ENCODE data around the gene WDPCP.

DNA sequence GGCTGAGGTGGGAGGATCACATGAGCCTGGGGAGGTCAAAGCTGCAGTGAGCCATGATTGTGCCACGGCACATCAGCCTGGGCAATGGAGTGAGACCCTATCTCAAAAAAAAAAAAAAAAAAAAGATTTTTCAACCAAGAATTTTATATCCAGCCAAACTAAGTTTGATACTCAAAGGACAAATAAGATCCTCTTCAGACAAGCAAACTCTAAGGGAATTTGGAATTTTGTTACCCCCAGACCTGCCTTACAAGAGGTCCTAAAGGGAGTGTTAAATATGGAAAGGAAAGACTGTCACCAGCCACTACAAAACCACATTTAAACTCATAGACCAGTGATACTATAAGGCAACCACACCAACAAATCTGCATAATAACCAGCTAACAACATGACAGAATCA, 67.5 kb downstream of the WDPCP start:
- TF ChIP-seq, protein P1, sequence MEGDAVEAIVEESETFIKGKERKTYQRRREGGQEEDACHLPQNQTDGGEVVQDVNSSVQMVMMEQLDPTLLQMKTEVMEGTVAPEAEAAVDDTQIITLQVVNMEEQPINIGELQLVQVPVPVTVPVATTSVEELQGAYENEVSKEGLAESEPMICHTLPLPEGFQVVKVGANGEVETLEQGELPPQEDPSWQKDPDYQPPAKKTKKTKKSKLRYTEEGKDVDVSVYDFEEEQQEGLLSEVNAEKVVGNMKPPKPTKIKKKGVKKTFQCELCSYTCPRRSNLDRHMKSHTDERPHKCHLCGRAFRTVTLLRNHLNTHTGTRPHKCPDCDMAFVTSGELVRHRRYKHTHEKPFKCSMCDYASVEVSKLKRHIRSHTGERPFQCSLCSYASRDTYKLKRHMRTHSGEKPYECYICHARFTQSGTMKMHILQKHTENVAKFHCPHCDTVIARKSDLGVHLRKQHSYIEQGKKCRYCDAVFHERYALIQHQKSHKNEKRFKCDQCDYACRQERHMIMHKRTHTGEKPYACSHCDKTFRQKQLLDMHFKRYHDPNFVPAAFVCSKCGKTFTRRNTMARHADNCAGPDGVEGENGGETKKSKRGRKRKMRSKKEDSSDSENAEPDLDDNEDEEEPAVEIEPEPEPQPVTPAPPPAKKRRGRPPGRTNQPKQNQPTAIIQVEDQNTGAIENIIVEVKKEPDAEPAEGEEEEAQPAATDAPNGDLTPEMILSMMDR (IDR thresholded peaks at IDR 0.05 in 2 of 3, conservative IDR thresholded peaks at IDR 0.05 in 1 of 3; ENCODE audit: control insufficient read depth in 2 of 3, extremely low read depth in 1 of 3, insufficient read depth in 1 of 3, low read depth in 3 of 3, low read length in 3 of 3): no peak
- TF ChIP-seq, protein P2, sequence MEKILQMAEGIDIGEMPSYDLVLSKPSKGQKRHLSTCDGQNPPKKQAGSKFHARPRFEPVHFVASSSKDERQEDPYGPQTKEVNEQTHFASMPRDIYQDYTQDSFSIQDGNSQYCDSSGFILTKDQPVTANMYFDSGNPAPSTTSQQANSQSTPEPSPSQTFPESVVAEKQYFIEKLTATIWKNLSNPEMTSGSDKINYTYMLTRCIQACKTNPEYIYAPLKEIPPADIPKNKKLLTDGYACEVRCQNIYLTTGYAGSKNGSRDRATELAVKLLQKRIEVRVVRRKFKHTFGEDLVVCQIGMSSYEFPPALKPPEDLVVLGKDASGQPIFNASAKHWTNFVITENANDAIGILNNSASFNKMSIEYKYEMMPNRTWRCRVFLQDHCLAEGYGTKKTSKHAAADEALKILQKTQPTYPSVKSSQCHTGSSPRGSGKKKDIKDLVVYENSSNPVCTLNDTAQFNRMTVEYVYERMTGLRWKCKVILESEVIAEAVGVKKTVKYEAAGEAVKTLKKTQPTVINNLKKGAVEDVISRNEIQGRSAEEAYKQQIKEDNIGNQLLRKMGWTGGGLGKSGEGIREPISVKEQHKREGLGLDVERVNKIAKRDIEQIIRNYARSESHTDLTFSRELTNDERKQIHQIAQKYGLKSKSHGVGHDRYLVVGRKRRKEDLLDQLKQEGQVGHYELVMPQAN (conservative IDR thresholded peaks at IDR 0.05): no peak
- TF ChIP-seq YY1 (IDR thresholded peaks at IDR 0.05; ENCODE audit: low read depth, low read length): no peak
- TF ChIP-seq ESRRA (IDR thresholded peaks at IDR 0.05; ENCODE audit: low read length): no peak
- TF ChIP-seq POLR2AphosphoS5 (IDR thresholded peaks at IDR 0.05; ENCODE audit: low read length): no peak
- no peak for TF ChIP-seq EZH2 (IDR thresholded peaks at IDR 0.05; ENCODE audit: borderline replicate concordance, control insufficient read depth, low read depth, low read length)
- no peak for TF ChIP-seq SREBF1 (IDR thresholded peaks at IDR 0.05; ENCODE audit: low read length)
- no peak for TF ChIP-seq POLR2A (IDR thresholded peaks at IDR 0.05; ENCODE audit: low read depth, low read length)
- no peak for TF ChIP-seq ATF7 (IDR thresholded peaks at IDR 0.05; ENCODE audit: low read depth)
- no peak for TF ChIP-seq NFIC (IDR thresholded peaks at IDR 0.05; ENCODE audit: low read depth, low read length)
- TF ChIP-seq, protein P3, sequence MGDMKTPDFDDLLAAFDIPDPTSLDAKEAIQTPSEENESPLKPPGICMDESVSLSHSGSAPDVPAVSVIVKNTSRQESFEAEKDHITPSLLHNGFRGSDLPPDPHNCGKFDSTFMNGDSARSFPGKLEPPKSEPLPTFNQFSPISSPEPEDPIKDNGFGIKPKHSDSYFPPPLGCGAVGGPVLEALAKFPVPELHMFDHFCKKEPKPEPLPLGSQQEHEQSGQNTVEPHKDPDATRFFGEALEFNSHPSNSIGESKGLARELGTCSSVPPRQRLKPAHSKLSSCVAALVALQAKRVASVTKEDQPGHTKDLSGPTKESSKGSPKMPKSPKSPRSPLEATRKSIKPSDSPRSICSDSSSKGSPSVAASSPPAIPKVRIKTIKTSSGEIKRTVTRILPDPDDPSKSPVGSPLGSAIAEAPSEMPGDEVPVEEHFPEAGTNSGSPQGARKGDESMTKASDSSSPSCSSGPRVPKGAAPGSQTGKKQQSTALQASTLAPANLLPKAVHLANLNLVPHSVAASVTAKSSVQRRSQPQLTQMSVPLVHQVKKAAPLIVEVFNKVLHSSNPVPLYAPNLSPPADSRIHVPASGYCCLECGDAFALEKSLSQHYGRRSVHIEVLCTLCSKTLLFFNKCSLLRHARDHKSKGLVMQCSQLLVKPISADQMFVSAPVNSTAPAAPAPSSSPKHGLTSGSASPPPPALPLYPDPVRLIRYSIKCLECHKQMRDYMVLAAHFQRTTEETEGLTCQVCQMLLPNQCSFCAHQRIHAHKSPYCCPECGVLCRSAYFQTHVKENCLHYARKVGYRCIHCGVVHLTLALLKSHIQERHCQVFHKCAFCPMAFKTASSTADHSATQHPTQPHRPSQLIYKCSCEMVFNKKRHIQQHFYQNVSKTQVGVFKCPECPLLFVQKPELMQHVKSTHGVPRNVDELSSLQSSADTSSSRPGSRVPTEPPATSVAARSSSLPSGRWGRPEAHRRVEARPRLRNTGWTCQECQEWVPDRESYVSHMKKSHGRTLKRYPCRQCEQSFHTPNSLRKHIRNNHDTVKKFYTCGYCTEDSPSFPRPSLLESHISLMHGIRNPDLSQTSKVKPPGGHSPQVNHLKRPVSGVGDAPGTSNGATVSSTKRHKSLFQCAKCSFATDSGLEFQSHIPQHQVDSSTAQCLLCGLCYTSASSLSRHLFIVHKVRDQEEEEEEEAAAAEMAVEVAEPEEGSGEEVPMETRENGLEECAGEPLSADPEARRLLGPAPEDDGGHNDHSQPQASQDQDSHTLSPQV (IDR thresholded peaks at IDR 0.05): no peak
- TF ChIP-seq, protein P4, sequence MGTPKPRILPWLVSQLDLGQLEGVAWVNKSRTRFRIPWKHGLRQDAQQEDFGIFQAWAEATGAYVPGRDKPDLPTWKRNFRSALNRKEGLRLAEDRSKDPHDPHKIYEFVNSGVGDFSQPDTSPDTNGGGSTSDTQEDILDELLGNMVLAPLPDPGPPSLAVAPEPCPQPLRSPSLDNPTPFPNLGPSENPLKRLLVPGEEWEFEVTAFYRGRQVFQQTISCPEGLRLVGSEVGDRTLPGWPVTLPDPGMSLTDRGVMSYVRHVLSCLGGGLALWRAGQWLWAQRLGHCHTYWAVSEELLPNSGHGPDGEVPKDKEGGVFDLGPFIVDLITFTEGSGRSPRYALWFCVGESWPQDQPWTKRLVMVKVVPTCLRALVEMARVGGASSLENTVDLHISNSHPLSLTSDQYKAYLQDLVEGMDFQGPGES (IDR thresholded peaks at IDR 0.05): no peak
- no peak for TF ChIP-seq POU2F2 (IDR thresholded peaks at IDR 0.05; ENCODE audit: borderline replicate concordance, low read depth, low read length)
